A673 (cell line): ENCODE measurements around the gene SMAD3.

Source experiments
- EZH2 ChIP-seq: fragments of 200-600 bp; sonication (generic); IDR thresholded peaks from 2 replicates; pipeline ENCODE4 v1.6.1; 2017; ENCODE audit warnings: borderline replicate concordance, low read depth, mild to moderate bottlenecking, mixed read lengths, antibody characterized with exemption, low read length; ENCODE audit not compliant: poor library complexity, severe bottlenecking
- TF ChIP-seq, protein P1 (sequence below): fragments of 300-800, 200-600 bp; sonication (generic); conservative IDR thresholded peaks from 2 replicates; pipeline ENCODE4 v1.5.1; 2017; ENCODE audit warnings: low read depth, mild to moderate bottlenecking, antibody characterized with exemption, low read length, moderate library complexity, mixed read lengths

DNA sequence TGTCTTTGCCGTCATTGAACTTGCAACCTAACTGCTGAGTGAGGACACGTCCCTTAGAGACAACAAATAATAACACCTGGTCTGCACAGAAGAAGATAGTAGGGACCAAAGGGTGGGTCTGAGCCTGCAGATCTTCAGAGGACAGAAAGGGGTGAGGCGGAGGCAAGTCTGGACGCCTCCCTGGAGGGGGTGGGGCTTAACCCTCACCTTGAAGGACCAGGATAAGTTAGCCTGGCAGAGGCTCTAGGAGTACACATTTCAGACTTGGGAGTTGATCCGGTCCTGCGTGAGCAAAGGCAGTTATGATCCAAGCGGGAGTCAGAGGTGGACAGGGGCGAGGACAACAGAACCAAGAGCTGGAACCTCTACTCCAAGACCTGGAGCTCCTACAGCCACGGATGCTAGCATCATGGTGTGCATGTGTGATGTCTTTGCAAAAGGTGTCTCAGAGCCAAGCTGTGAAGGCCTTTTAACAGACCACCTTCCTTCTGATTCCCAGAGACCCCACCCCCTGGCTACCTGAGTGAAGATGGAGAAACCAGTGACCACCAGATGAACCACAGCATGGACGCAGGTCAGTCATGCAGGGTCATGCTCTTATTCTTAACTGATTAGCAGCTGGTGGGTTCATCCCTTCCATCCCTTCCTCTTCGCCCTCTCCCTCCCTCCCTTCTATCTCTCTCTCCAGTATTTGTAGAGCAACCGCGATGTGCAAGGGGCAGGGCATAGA, 101.0 kb downstream of the SMAD3 start:
- TF ChIP-seq, protein P1, sequence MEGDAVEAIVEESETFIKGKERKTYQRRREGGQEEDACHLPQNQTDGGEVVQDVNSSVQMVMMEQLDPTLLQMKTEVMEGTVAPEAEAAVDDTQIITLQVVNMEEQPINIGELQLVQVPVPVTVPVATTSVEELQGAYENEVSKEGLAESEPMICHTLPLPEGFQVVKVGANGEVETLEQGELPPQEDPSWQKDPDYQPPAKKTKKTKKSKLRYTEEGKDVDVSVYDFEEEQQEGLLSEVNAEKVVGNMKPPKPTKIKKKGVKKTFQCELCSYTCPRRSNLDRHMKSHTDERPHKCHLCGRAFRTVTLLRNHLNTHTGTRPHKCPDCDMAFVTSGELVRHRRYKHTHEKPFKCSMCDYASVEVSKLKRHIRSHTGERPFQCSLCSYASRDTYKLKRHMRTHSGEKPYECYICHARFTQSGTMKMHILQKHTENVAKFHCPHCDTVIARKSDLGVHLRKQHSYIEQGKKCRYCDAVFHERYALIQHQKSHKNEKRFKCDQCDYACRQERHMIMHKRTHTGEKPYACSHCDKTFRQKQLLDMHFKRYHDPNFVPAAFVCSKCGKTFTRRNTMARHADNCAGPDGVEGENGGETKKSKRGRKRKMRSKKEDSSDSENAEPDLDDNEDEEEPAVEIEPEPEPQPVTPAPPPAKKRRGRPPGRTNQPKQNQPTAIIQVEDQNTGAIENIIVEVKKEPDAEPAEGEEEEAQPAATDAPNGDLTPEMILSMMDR, result no peak
- no peak for TF ChIP-seq EZH2
